ENCODE results near the gene CA5A. TPM values are rescaled to one million over a fixed set of nuclear protein-coding genes. Genes with fewer than 3 reads are reported as not detected.
A peak's percentile ranks its signal among the peaks of the same experiment; 100 is the strongest.

Gene CA5A
- total RNA-seq, 1 experiment from 2014 or later, result not detected

GRCh38 chr16:87845213-87845612 lies 91.1 kb downstream of the CA5A start:
- peaks cover 30% of the 10 kb centered on the region; the same call in 1 of the 2 replicates for H4K20me1 ChIP-seq (ENCODE audit: insufficient read depth)
- BruUV-seq (replicated peaks), result no TSS peak
- no peak overlapping the region for H2AFZ ChIP-seq (ENCODE audit: low read depth, low read length, poor library complexity, severe bottlenecking)
- ATAC-seq (peak; percentile 67), DNase-seq (ENCODE audit: low read depth, low spot score) (no peak)
- no peak overlapping the region for H3K9ac ChIP-seq (ENCODE audit: low read length)
- intact Hi-C loops (cut with micrococcal nuclease), result no loop called here
- peaks cover 28 to 94% of the 10 kb centered on the region in 2 experiments for H3K36me3 ChIP-seq (ENCODE audit: control insufficient read depth in 1 of 2, insufficient read depth in 2 of 2, low read length in 2 of 2)
- H3K9me3 ChIP-seq (ENCODE audit: control insufficient read depth in 1 of 2, insufficient read depth in 1 of 2, low read depth in 1 of 2, low read length in 2 of 2), result no peaks in the 10 kb centered on the region
- ChIA-PET CTCF (no interaction called here), POLR2A (no interaction called here), RAD21 (ENCODE audit: low non-redundant PET in 1 of 2, low total read pairs in 2 of 2, uncharacterized antibody in 2 of 2, unreplicated experiment in 2 of 2) (no interaction called here)
- TF ChIP-seq POLR2AphosphoS5 (IDR thresholded peaks at IDR 0.05; ENCODE audit: low read depth, low read length) (peak; percentile 42; the same call in 1 of the 2 replicates), POLR2A (IDR thresholded peaks at IDR 0.05; ENCODE audit: borderline replicate concordance, extremely low read depth, insufficient read depth, insufficient read length) (no peak)
- H3K4me1 ChIP-seq (ENCODE audit: control insufficient read depth in 1 of 2, insufficient read depth in 2 of 2, low read length in 2 of 2), result no peaks in the 10 kb centered on the region
- no peak overlapping the region for H3K4me3 ChIP-seq (replicated peaks in 1 of 2; ENCODE audit: low read depth in 1 of 2, low read length in 2 of 2)
- no peaks in the 10 kb centered on the region for H3K9me2 ChIP-seq (ENCODE audit: insufficient read depth)
- H3K79me2 ChIP-seq (ENCODE audit: insufficient read depth, low read length), result peaks cover 100% of the 10 kb centered on the region
- H3K4me2 ChIP-seq (ENCODE audit: low read length), result no peak overlapping the region
- H3K27ac ChIP-seq (ENCODE audit: low read depth, low read length), result no peak overlapping the region
- no peaks in the 10 kb centered on the region for H3K27me3 ChIP-seq (ENCODE audit: insufficient read depth, low read length)

GRCh38 chr16:87844809-87845208 lies 91.5 kb downstream of the CA5A start:
- ATAC-seq, result no peak
- Histone ChIP-seq H2AFZ (ENCODE audit: low read depth, low read length, poor library complexity, severe bottlenecking) (no peak overlapping the region), H3K36me3 (ENCODE audit: control insufficient read depth in 1 of 2, insufficient read depth in 2 of 2, low read length in 2 of 2) (peaks cover 31 to 94% of the 10 kb centered on the region in 2 experiments), H3K27ac (ENCODE audit: low read depth, low read length) (peak overlapping the region; percentile 16; the same call in 1 of the 2 replicates), H3K4me2 (ENCODE audit: low read length) (no peak overlapping the region), H3K9me3 (ENCODE audit: control insufficient read depth in 1 of 2, insufficient read depth in 1 of 2, low read depth in 1 of 2, low read length in 2 of 2) (no peaks in the 10 kb centered on the region), H3K4me3 (replicated peaks in 1 of 2; ENCODE audit: low read depth in 1 of 2, low read length in 2 of 2) (no peak overlapping the region), H3K9ac (ENCODE audit: low read length) (no peak overlapping the region), H3K9me2 (ENCODE audit: insufficient read depth) (no peaks in the 10 kb centered on the region), H3K27me3 (ENCODE audit: insufficient read depth, low read length) (no peaks in the 10 kb centered on the region), H4K20me1 (ENCODE audit: insufficient read depth) (peaks cover 29% of the 10 kb centered on the region; the same call in 1 of the 2 replicates), H3K79me2 (ENCODE audit: insufficient read depth, low read length) (peaks cover 100% of the 10 kb centered on the region), H3K4me1 (ENCODE audit: control insufficient read depth in 1 of 2, insufficient read depth in 2 of 2, low read length in 2 of 2) (no peaks in the 10 kb centered on the region)
- no peak for TF ChIP-seq JUND (IDR thresholded peaks at IDR 0.05)
- TF ChIP-seq REST (IDR thresholded peaks at IDR 0.05; ENCODE audit: low read depth), result no peak
- no peak for TF ChIP-seq ZFX (IDR thresholded peaks at IDR 0.05)
- TF ChIP-seq ATF3 (IDR thresholded peaks at IDR 0.05), result no peak
- no peak for TF ChIP-seq FOSL1 (IDR thresholded peaks at IDR 0.05; ENCODE audit: low read depth)
- no peak for TF ChIP-seq ZBTB33 (IDR thresholded peaks at IDR 0.05; ENCODE audit: extremely low read depth, insufficient replicate concordance, low read length)
- CTCF ChIA-PET, result no interaction called here
- RAD21 ChIA-PET (ENCODE audit: low non-redundant PET in 1 of 2, low total read pairs in 2 of 2, uncharacterized antibody in 2 of 2, unreplicated experiment in 2 of 2), result no interaction called here
- no TSS peak for BruUV-seq (replicated peaks)
- intact Hi-C loops (cut with micrococcal nuclease), result no loop called here
- no peak for DNase-seq (ENCODE audit: low read depth, low spot score)
- POLR2A ChIA-PET, result no interaction called here
